Left lobe of liver (tissue), 2 donors: ENCODE data around the gene CCNY. TPM values are rescaled to one million over a fixed set of nuclear protein-coding genes. Genes with fewer than 3 reads are reported as not detected.

Experiments
- ATAC-seq: fragments of 200-7000 bp; cut with Tn5 transposase; one replicate; pipeline ENCODE4 v1.9.1; 2020; ENCODE audit warnings: mild to moderate bottlenecking, moderate library complexity
- DNase-seq: peaks from one replicate; pipeline ENCODE4 v3.0.0-alpha.2; 2020; ENCODE audit warnings: low spot score
- total RNA-seq: library from RNA; stranded (reverse); gene quantifications from one replicate; pipeline ENCODE4 v1.2.1, GENCODE V29; 2021
- donor health status: DM: no; HTN: no; CAD: no; lungs with moderate emphysema.
- donor health status: DM: no; HTN: yes; CAD: no.

Gene CCNY
- total RNA-seq, 1 donor from 2014 or later = 48.4 TPM

GRCh38 chr10:35379226-35380137 lies 43.2 kb downstream of the CCNY start:
- peak; percentile 73 for ATAC-seq
- DNase-seq = no peak

DNA sequence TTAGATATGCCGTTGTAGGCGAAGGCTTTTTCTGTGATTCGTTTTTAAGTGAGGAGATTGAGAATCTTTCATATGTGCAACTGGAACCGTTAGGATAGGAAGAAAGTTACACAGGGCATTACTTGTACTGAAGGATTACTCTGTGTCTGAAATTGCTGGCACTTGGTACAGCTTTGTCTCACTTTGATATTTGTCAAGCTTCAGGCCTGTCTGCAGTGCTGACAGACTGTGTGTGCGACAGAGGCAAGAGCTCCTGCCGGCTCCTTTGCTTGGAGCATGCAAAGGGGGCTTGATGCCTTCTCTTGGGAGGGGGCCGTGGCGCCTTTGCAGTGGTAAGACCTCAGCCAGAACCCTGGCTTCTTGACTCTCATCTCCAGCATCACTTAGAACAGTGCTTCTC lies 45.8 kb downstream of the CCNY start:
- no peak for DNase-seq
- peak; percentile 24 for ATAC-seq

- no peak for ATAC-seq
Observed at GRCh38 chr10:35384265-35384868, 48.1 kb downstream of the CCNY start.

DNA sequence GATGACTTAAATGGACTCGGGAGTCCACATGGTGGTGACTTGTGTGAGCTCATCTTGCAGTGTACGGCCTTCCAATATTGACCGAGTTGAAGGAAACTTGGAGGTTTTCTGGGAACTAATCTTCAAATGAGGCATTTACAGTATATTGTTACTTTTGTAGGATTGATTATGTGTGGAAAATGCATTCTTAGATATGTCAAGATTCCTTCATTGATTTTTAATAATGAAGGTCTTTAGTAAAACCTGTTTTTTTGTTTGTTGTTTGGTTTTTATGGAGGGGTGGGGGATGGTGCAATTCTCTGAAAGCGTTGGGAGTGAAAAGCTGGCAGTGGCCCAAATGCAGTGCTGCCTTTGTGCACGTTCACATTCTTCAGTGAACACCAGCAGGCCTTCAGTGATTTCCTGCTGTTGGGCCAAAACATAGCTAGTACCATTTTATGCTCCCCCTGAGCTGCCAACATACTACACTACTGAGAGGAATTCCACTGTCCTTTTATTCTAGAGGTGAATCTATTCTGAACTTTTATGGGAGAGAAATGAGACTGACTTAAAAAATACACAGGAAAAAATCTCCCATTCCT lies 50.4 kb downstream of the CCNY start:
- ATAC-seq = peak; percentile 41
- no peak for DNase-seq

More at GRCh38 chr10:35384265-35384868, 48.1 kb downstream of the CCNY start:
- no peak for DNase-seq

- DNase-seq = no peak
- no peak for ATAC-seq
Observed at GRCh38 chr10:35387768-35388167, 51.5 kb downstream of the CCNY start.

GRCh38 chr10:35388197-35388596 lies 51.9 kb downstream of the CCNY start:
- ATAC-seq (no peak), DNase-seq (no peak)

GRCh38 chr10:35388682-35389081 lies 52.4 kb downstream of the CCNY start:
- ATAC-seq (no peak), DNase-seq (no peak)

GRCh38 chr10:35390161-35390840 lies 54.0 kb downstream of the CCNY start:
- no peak for ATAC-seq

DNA sequence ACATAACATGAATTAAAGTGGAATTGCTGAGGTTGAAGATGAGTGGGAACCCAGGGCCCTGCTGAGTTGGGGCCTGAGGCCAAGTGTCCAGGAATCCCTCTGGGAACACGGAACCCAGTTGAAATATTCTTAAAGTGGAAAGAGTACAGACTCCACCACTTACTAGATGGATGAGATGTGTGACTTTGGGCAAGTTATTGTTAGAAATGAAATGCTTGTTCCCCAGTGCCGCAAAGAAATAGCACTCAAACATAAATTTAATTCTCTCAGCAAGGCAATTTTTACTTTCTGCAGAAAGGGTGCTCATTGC lies 54.5 kb downstream of the CCNY start:
- DNase-seq = no peak
- no peak for ATAC-seq

More at GRCh38 chr10:35390161-35390840, 54.0 kb downstream of the CCNY start:
- DNase-seq = no peak

- no peak for ATAC-seq
- DNase-seq = no peak
Observed at GRCh38 chr10:35391153-35391953, 55.0 kb downstream of the CCNY start.

DNA sequence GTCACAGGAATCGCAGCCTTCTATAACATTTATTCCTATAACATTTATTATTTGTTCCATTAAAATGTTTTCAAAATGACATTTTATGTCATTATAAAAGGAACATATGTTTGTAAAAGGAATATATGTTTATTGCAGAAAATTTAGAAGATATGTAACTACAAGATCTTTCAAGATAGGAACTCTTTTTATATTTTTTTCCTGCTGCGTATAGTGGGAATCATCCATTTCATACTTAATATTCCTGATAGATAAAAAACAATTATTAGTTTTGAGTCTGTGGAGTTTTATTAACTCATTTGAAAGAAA lies 55.6 kb downstream of the CCNY start:
- DNase-seq (no peak), ATAC-seq (no peak)

DNA sequence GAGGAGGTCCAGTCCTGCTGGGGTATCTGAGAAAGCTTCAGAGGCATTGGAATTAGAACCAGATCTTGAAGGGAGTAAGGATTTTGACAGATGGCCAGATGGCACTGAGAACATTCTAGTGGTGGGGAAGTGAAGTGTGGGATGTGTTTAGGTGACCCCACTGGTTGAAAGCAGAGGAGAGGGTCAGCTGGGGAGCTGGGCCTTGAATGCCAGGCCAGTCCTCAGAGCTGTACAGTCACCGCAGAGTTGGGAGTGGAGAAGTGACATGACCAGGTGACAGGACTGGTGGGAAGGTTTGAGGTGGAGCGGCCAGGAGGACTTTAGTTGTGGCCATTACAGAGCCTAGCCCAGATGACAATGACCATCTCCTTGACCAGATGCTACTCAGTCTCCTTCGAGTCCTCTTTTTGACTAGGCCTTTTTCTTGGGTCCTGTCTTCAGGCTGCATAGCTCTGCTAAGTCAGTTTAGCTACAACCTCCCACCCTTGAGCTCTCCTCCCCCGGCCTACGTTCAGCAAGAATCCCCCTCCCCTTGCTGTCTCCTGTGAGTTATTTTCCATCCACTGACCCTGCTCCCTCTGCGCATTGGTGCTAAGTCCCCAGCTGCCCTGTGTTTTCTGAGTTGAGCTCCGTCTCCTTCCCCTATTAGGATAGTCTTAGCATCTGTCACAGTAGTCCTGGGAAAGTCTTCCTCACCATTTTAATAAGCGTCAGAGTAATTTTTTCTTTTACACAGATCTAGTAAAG lies 56.3 kb downstream of the CCNY start:
- no peak for DNase-seq
- ATAC-seq = no peak

- ATAC-seq (peak; percentile 72), DNase-seq (peak; percentile 55)
Observed at GRCh38 chr10:35394411-35394851, 58.1 kb downstream of the CCNY start.

DNA sequence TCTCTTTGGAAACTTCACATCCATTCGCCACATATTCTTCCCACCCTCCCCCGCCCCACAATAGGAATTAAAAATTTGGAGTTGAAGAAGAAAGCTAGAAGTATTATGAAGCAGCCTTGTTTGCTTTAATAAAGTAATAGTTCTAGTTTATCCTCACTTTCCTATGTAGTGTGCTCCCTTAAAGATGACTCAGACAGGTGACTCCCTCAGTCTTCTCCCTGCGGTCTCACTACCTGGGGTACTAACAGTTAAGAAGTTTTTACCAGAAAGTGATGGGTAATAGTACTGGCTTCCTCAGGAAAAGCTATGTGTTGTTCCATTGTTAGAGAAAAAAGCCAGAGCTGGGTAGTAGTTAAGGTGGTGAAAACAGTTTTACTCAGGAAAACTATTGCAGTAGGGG lies 58.6 kb downstream of the CCNY start:
- ATAC-seq = no peak
- DNase-seq = no peak

- DNase-seq = no peak
- ATAC-seq = peak; percentile 19
Observed at GRCh38 chr10:35396560-35397434, 60.5 kb downstream of the CCNY start.

GRCh38 chr10:35397953-35398352 lies 61.6 kb downstream of the CCNY start:
- ATAC-seq = no peak

DNA sequence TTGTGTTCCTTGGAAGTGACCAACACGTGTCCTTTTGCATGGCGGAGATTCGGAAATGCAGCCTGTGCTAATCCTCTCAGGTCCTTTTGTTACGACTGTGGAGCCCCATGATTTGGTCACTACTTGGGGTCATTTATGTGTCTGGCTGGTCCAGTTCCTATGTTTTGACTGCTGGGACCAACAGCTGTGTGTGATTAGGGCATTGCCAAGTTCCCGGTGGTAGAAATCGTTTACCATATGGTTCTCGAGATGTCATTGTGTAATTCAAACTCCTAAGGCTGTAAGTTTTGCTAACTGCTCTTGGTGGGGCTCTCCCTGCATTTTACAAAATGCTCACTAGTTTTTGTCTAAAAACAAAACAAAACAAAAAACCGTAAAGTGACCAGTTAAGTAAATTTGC lies 62.0 kb downstream of the CCNY start:
- DNase-seq (no peak), ATAC-seq (no peak)

More at GRCh38 chr10:35397953-35398352, 61.6 kb downstream of the CCNY start:
- no peak for DNase-seq

GRCh38 chr10:35398908-35399307 lies 62.6 kb downstream of the CCNY start:
- DNase-seq (no peak), ATAC-seq (no peak)

DNA sequence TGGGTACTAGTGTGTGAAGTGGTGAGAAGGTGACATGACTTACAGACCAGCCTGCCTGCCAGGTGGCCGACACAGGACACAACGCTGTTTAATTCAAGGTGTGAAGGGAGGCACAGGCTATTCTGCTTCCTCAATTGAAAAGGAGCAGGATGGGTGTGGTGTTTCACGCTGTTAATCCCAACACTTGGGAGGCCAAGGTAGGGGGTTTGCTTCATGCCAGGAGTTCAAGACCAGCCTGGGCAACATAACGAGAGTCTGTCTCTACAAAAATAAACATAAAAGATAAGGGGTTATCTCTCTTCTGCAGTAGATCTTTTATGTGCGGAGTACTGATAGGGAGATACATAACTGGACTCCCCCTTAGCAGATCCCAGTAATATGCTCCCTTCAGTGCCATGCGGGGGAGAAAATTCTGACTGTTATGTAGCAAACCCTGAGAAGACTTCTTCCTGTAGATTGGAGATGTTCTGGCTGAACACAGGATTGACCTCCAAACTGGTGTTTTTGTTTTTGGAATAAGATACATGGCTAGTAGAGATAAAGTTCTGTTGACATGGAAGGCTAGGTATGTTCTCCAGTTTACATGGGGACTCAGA lies 63.2 kb downstream of the CCNY start:
- DNase-seq = no peak
- no peak for ATAC-seq
